ENCODE measurements around the gene RAB12. TPM values are rescaled to one million over a fixed set of nuclear protein-coding genes. Genes with fewer than 3 reads are reported as not detected.

Gene RAB12
- total RNA-seq, 1 experiment from 2014 or later = 47.7 TPM

DNA sequence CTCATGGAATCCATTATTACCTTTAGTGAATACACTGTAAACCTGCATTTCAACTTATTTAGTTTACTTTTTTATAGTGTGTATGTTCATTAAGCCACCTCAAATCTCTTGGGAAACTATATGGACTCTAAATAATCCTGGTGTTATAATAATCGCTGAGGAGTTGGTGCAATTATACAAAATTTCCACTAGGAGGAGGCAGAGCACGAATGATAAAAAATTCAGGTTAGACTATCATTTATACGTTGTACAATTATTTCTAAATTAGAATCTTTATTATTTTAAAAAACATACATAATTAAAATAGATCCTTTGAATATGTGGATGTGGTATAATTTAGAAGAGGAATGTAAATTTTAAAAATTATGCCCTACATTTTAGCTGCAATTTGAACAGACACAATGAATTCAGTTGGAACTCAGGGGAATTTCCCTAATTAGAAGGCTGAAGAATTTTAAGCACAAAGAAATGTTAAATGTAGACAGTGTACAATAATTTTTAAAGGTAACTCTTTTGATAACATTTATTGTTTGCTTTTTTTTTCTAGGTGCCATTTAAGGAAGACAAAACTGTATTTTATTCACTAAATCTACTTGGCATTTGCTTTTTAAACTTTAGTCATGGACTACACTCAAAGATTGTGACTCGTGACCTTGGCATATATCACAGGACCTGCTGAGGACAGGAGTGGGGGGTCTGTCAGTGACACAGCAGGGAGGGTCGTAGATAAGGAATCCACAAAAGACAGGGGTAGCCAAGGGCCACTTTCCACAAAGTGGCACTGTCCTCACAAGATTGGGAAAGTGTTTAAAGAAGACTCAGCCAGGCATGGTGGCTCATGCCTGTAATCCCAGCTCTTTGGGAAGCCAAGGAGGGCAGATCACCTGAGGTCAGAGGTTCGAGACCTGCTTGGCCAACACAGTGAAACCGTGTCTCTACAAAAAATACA, 45.5 kb downstream of the RAB12 start:
- Mint-ChIP-seq H3K4me3 (ENCODE audit: low read depth, unreplicated experiment) (no peak overlapping the region), H3K27ac (ENCODE audit: unreplicated experiment) (no peak overlapping the region), H3K36me3 (ENCODE audit: insufficient read depth, unreplicated experiment) (peaks cover 3% of the 10 kb centered on the region), H3K4me1 (ENCODE audit: low read depth, unreplicated experiment) (no peaks in the 10 kb centered on the region), H3K9me3 (ENCODE audit: low read depth, unreplicated experiment) (no peaks in the 10 kb centered on the region), H3K27me3 (ENCODE audit: unreplicated experiment) (no peaks in the 10 kb centered on the region)
- intact Hi-C loops (cut with micrococcal nuclease; ENCODE audit: unreplicated experiment) = loop anchor here (1.0 to 5.0 kb wide), 3 partner anchors 48 to 400 kb away; no protein-coding TSS in a partner anchor
- no peak for DNase-seq
- CTCF ChIA-PET = interaction anchor here (0.6 to 0.8 kb wide), 3 partner anchors 327 to 702 kb away, joined by 3 to 4 read pairs (median 3); no protein-coding TSS in a partner anchor
- no TSS peak for BruUV-seq (replicated peaks)
- TF ChIP-seq, protein P1, sequence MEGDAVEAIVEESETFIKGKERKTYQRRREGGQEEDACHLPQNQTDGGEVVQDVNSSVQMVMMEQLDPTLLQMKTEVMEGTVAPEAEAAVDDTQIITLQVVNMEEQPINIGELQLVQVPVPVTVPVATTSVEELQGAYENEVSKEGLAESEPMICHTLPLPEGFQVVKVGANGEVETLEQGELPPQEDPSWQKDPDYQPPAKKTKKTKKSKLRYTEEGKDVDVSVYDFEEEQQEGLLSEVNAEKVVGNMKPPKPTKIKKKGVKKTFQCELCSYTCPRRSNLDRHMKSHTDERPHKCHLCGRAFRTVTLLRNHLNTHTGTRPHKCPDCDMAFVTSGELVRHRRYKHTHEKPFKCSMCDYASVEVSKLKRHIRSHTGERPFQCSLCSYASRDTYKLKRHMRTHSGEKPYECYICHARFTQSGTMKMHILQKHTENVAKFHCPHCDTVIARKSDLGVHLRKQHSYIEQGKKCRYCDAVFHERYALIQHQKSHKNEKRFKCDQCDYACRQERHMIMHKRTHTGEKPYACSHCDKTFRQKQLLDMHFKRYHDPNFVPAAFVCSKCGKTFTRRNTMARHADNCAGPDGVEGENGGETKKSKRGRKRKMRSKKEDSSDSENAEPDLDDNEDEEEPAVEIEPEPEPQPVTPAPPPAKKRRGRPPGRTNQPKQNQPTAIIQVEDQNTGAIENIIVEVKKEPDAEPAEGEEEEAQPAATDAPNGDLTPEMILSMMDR (IDR thresholded peaks at IDR 0.05; ENCODE audit: unreplicated experiment) = peak; percentile 59

DNA sequence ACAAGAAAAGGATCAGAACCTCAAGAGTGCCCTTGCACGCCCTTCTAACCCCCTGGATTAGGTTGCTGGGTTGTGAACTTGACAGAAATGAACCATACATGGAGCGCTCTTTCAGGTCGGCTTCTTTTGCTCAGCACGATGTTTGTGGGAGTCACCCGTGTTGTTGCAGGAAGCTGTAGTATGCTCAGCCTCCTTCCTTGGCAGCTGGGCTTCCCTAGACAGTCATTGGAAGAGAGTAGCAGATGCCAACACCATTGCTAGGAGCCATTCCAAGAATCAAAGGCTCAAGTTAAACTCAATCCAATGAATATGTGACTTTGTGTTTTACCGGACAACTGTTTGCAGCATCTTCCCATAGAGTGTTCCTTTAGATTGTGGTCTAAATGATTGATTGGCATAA, 47.0 kb downstream of the RAB12 start:
- H3K4me3 Mint-ChIP-seq (ENCODE audit: low read depth, unreplicated experiment) = no peak overlapping the region
- H3K9me3 Mint-ChIP-seq (ENCODE audit: low read depth, unreplicated experiment) = no peaks in the 10 kb centered on the region
- H3K36me3 Mint-ChIP-seq (ENCODE audit: insufficient read depth, unreplicated experiment) = peaks cover 3% of the 10 kb centered on the region
- BruUV-seq (replicated peaks) = no TSS peak
- H3K4me1 Mint-ChIP-seq (ENCODE audit: low read depth, unreplicated experiment) = peaks cover 5% of the 10 kb centered on the region
- TF ChIP-seq, protein P1 (IDR thresholded peaks at IDR 0.05; ENCODE audit: unreplicated experiment) = no peak
- no peak overlapping the region for H3K27ac Mint-ChIP-seq (ENCODE audit: unreplicated experiment)
- H3K27me3 Mint-ChIP-seq (ENCODE audit: unreplicated experiment) = no peaks in the 10 kb centered on the region
- CTCF ChIA-PET = interaction anchor here (0.6 kb wide), 1 partner anchor 119 kb away, joined by 3 read pairs; no protein-coding TSS in a partner anchor
- intact Hi-C loops (cut with micrococcal nuclease; ENCODE audit: unreplicated experiment) = no loop called here
- no peak for DNase-seq

DNA sequence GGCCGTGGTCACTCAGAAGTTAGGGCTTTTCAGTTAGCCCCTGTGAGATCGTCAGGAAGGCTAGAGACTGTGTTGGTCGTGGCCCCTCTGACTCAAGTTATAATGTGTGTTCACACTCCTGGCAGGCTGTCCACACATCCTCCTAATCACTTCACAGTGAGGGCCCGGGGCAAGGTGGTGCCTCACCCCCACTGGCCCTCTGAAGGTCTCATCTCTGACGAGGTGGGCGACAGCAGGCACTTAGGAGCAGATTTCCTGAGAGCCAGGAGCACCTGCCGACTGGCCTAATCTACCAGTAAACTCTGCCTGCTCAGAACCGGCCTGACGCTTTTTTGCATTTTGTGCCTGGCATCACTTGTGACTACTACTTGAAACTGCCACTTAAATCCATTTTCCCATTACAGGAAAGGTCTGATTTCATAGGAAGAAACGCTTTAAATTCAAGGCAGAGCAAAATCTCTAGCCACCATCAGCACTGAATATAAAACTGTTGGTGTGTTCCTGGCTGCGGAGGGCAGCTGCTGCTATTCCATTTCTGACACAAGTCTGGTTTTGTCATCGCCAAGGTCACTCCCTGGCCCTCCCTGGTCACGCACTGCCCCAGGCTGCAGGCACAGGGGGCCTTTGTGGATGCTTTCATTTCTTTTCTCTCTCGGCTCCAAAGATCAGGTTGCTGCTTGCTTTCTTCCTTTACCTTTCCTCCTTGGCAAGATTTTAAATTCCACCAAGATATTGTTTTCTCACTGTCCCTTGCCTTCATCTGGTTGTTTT, 48.0 kb downstream of the RAB12 start:
- BruUV-seq (replicated peaks) = no TSS peak
- TF ChIP-seq, protein P1 (IDR thresholded peaks at IDR 0.05; ENCODE audit: unreplicated experiment) = no peak
- peaks cover 3% of the 10 kb centered on the region for H3K36me3 Mint-ChIP-seq (ENCODE audit: insufficient read depth, unreplicated experiment)
- CTCF ChIA-PET = no interaction called here
- H3K4me3 Mint-ChIP-seq (ENCODE audit: low read depth, unreplicated experiment) = no peak overlapping the region
- intact Hi-C loops (cut with micrococcal nuclease; ENCODE audit: unreplicated experiment) = no loop called here
- no peaks in the 10 kb centered on the region for H3K9me3 Mint-ChIP-seq (ENCODE audit: low read depth, unreplicated experiment)
- H3K4me1 Mint-ChIP-seq (ENCODE audit: low read depth, unreplicated experiment) = peaks cover 9% of the 10 kb centered on the region
- no peaks in the 10 kb centered on the region for H3K27me3 Mint-ChIP-seq (ENCODE audit: unreplicated experiment)
- H3K27ac Mint-ChIP-seq (ENCODE audit: unreplicated experiment) = no peak overlapping the region
- DNase-seq = no peak

DNA sequence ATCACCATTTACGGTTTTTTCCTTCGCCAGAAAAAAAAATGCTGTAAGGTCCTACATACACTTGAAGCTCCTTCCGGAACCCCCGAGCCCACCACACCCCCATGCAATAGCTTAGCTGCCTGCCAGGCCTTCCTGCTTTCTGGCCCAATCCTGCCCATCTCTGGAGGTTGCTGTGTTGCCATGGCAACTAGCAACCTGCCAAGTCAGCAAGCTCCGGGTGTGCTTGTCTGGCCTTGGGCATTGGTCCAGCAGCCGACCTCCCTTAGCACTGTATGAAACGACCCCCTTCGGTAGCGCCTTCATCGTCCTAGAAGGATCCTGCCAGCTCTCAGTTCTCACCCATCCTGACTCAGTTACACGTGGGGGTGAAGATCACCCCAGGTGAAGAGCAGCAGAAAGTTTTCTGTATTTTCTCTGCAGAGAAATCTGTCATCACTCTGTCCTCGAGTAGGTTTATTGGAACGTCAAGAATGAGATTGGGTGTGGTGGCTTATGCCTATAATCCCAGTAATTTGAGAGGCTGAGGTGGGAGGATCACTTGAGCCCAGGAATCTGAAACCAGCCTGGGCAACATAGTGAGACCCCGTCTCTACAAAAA, 48.7 kb downstream of the RAB12 start:
- Mint-ChIP-seq H3K27ac (ENCODE audit: unreplicated experiment) (no peak overlapping the region), H3K4me1 (ENCODE audit: low read depth, unreplicated experiment) (peaks cover 9% of the 10 kb centered on the region), H3K4me3 (ENCODE audit: low read depth, unreplicated experiment) (no peak overlapping the region), H3K9me3 (ENCODE audit: low read depth, unreplicated experiment) (no peaks in the 10 kb centered on the region), H3K27me3 (ENCODE audit: unreplicated experiment) (no peaks in the 10 kb centered on the region), H3K36me3 (ENCODE audit: insufficient read depth, unreplicated experiment) (peaks cover 3% of the 10 kb centered on the region)
- no peak for DNase-seq
- TF ChIP-seq, protein P1 (IDR thresholded peaks at IDR 0.05; ENCODE audit: unreplicated experiment) = no peak
- no TSS peak for BruUV-seq (replicated peaks)
- intact Hi-C loops (cut with micrococcal nuclease; ENCODE audit: unreplicated experiment) = no loop called here
- CTCF ChIA-PET = no interaction called here

Data from Calu3 (cell line).